ENCODE measurements around the gene RNF26. TPM values are rescaled to one million over a fixed set of nuclear protein-coding genes. Genes with fewer than 3 reads are reported as not detected.

Gene RNF26
- 2.6 and 3.8 TPM in 2 replicates for total RNA-seq
- polyA plus RNA-seq (2012) = 27.3 TPM

DNA sequence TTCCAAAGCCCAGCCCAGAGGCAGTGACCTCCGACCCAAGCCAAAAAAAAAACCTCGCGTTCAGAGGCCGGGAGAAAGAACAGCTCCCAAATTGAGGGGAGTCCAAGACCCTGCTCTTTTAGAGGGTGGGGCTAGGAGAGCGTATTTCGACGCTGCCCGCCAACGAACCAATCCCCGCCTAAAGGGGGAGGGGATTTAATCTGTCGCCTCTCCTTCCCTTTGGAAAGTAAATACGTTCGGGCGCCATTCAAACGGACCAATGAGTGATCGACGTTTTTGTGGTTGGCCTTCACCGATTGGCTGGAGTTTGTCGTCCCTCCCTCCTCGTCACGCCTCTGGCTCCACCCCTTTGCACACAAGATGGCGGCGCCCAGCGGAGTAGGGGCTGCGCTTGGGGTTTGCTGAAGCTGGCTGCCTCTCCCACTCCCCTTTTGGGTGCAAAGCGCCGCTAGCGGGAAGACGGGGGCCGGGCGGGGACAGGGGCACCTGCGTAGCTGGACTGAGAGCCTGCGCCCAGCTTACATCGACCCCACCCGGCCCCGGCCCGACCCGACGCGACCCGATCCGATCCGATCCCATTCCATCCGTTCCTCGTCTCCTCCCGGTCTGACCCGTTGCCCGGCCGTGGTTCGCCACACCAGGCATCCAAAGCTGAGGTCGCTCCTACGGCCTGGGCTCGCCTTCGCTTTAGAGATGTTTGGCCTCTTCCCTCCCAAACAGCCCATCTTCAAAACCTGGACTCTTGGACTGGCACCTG, at the start of gene RNF26:
Gene RNF26, plus strand, starts transcription at position 354 of the 757 bp plus-strand sequence. CDS start 596 bp downstream, outside the sequence.
- DNase-seq (ENCODE audit: low read depth) = peak; percentile 99

DNA sequence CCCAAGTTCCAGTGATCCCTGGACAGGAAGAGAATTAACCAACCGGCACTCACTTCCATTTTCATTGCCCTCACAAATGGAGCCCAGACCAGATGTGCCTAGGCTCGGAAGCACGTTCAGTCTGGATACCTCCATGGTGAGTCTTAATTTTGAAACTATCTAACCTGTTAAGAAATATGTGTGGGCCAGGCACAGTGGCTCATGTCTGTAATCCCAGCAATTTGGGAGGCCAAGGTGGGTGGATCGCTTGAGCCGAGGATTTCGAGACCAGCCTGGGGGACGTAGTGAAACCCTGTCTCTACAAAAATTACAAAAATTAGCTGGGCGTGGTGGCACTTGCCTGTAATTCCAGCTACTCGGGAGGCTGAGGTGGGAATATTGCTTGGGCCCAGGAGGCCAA, 48.9 kb upstream of the RNF26 start:
- no peak for DNase-seq (ENCODE audit: low read depth)

DNA sequence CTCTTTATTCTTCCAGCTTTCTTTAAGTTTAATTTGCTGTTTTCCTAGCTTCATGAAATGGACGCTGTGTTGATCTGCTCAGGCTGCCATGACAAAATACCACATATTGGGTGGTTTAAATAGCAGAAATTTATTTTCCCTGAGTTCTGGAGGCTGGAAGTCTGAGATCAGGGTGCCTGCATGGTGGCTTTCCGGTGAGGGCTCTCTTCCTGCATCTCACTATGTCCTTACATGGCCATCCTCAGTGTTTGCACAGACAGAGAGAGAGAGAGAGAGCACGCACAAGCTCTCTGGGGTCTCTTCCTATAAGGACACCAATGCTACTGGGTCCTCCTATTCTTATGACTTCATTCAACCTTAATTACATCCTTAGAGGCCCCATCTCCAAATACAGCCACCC, 46.1 kb upstream of the RNF26 start:
- no peak for DNase-seq (ENCODE audit: low read depth)

DNA sequence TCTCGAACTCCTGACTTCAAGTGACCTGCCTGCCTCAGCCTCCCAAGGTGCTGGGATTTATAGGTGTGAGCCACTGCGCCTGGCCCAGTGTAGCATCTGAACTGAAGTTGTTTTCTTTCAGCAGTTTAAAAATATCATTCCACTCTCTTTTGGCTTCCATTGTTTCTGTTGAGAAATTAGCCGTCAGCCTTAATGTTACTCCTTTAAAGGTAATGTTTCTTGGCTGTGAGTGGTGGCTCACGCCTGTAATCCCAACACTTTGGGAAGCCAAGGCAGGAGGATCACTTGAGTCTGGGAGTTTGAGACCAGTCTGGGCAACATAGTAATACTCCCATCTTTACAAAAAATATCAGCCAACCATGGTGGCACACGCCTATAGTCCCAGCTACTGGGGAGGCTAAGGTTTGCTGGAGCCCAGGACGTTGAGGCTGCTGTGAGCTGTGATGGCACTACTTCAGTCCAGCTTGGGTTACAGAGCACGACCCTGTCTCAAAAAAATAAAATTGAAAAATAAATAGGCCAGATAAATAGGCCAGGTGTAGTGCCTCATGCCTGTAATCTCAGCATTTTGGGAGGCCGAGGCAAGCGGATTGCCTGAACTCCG, 43.3 kb upstream of the RNF26 start:
- DNase-seq (ENCODE audit: low read depth) = no peak

DNA sequence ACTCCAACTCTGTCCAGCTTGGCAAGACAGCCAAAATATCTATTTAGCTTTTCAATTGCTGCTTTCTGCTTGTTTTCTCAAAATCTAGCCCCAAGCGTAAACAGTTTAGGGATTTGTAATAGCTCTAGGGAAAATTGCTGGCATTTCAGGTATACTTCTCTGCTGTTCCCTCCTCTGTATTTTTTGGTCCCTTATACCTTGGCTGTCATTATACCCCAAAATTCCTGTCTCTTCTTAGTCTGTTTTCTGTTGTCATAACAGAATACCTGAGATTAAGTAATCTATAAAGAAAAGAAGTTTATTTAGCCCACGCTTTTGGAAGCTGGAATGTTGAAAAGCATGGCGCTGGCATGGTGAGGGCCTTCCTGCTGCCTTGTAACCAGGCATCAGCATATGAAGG, 40.9 kb upstream of the RNF26 start:
- DNase-seq (ENCODE audit: low read depth) = no peak

DNA sequence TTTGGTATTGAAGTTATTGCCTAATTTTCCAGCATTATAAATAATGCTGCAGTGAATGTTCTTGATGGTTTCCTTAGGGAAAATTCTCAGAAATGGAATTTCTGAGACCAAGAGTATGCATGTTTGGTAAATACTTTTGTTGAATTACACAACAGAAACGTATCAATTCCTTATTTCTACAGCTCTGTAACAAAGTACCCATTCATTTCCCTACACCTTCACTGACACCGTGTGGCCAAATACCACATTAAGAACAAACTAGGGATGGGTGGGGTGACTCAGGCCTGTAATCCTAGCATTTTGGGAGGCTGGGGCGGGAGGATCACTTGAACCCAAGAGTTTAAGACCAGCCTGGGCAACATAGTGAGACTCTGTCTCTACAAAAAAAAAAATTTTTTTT, 39.1 kb upstream of the RNF26 start:
- DNase-seq (ENCODE audit: low read depth) = no peak

DNA sequence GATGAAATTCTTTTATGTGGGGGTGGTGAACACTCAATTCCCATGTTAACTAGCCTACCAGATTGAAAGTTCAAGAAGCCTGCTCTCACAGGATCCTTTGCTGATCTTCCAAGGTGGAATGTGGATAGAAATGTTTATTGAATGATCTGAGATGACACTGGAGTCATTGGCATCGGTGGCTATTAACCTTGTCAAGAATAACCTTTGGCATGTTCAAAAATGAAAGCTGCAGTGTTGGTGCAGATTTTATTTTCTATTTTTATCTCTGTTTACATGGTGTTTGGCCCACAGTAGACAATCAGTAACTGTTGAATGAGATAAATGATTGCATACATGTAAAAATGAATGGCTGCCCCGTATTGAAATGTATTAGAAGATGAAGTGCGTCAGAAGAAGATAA, 36.4 kb upstream of the RNF26 start:
- DNase-seq (ENCODE audit: low read depth) = peak; percentile 11

DNA sequence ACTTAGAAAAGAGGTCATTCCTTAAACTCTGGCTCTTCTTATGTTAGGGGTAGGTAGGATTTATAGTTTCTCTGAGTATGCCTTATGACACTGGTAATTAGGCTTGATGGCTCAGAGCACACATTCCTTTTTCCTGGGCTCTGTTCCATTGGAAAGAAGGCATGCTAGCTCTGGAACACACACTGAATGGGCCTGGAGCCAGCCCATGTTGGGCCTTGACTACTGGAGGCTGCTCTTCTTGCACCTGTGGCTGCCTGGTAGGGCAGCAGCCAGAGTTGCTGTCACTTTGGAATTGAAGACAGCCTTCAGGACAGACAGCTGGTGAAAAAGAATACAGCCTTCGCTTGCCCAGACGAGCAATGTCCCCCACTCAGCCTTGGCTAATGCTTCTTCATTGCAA, 35.6 kb upstream of the RNF26 start:
- DNase-seq (ENCODE audit: low read depth) = peak; percentile 97

DNA sequence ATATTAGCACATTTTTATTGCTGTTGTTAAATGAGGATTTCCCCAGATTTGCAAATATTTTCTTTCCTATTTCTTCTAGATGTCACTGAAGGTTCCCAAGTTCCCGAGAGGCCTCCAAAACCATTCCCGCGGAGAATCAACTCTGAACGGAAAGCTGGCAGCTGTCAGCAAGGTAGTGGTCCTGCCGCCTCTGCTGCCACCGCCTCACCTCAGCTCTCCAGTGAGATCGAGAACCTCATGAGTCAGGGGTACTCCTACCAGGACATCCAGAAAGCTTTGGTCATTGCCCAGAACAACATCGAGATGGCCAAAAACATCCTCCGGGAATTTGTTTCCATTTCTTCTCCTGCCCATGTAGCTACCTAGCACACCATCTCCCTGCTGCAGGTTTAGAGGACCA, 34.9 kb upstream of the RNF26 start:
- DNase-seq (ENCODE audit: low read depth) = no peak

DNA sequence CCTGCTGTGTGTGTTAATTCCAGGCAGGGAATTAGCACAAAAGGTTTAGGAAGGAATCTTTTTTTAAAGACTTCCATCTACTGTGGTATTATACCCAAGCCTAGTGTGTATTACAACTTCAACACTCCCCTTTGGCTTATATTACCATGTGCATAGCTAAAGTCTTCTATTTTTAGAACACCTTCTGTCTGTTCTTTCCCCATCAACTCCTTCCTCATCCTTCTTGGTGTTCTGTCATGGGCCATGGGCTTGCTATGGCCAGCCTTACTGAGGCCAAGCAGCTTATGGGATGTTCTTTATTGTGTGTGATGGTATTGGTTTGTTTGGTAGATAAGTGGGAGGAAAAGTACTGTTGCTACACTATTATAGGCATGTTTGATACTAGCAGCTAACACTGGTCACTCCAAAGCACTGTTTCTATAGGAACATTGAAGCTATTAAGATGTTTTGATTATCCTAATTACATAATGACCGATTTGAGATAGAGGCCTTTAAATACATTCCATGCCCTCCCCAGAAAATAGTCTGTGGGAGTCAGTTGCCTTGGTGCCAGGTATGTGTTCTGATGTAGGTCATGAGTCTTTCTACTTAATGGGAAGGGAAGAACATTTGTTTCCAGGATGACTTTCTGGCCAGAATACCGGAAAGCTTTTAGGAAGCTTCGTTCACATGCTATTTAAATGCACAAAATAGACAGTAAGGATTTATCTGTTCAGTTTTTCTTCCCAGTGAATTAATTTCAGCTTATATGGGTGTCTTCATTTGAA, 33.9 kb upstream of the RNF26 start:
- peak; percentile 26 for DNase-seq (ENCODE audit: low read depth)

DNA sequence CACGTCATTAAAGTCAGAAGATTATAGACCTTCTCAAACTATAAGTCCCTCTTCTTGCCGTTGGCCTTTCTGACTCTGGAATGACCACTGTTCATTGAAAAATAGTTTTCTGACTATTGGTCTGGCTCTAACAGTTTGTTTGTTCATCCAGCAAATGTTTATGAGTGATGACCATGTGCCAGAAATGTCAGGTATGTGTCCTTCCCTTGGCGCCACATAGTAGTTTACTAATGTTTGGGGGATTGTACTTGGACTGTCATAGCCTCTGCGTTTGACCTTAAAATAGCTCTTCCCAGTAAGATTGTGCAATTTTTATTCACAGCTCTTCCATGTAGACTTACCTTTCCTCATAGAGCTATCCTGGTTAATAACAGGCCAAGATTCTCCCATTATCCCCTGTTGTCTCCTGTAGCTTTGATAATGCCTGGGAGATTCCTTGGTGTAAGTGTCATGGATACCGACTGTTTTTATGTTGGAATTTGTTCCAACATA, 31.1 kb upstream of the RNF26 start:
- no peak for DNase-seq (ENCODE audit: low read depth)

DNA sequence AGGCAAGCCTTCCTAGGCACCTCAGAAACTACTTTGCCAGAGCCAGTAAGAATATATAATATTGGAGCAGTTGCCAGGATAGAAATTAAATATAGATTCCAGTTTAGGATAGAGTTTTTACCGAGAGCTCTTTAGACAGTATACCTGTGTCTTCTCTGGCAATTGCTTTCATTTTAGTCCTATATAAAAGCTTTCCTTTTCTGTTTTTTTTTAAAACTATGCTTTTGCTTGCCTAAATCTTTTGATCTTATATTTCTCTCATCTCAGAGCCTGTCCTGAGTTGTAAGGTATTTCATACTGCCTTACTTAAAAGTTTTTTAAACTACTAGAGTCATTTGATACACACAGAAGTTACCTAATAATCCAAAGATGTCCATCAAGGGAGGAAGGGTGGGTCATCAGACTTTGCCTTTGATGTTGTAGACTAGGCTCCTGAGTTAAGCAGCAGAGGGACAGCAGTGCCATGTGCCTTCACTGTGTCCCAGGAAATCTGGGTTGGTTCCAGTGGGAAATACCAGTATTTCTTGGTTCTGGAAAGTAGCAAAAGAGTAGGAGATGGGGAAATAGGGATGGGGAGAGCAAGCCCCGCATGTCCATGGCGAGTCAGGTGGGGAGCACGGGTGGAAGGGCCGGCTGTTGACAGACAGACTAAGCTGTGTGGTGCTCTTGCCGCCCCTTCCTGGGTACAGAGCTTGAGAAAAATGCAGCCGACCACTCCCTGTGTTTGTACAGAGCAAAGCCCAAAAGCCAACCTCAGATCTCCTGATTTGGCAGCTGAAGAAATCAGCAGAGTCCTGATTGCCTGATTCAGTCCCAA, 28.6 kb upstream of the RNF26 start:
- peak; percentile 11 for DNase-seq (ENCODE audit: low read depth)

DNA sequence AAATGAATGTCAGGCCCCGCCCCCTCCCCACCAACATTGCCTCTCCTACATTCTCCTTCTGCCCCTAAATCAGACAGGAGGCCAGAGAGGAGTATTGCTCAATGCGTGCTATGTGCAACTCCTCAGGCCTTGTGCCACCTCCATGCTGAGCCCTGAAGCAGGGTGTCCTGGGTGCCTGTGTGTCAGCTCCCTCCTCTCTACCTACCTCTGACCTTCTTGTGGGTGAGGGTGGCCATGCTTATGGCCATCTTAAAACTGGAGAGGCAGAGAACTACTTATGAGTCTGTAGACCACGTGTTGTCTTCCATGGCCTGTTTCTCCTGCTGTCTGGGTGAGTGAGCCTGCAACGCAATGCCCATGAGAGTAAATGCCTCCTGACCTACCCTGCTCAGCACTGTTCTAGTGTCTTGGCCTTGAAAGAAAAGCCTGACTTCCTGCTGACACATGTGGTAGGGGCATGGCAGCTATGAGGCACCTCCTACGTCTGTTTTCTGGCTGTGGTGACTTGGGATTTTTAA, 27.9 kb upstream of the RNF26 start:
- DNase-seq (ENCODE audit: low read depth) = peak; percentile 22

DNA sequence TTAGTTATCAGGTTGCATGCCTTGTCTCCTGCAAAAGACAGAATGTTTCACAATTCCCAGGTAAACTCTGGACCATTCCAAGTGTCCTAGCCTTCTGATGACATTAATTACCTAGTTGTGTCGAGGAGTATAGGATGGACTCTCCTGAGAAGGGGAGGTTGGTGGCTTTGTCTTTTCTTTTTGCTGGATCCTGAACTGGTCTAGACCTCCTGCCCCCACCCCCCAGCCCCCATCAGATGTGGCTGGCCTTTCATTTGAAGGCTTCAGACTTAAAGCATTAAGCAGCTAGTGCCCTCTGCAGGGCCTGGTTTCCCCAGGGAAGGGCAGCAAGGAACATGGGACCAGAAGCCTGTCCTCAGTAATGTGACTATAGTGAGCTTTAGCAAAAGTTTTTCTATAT, 27.1 kb upstream of the RNF26 start:
- peak; percentile 26 for DNase-seq (ENCODE audit: low read depth)

DNA sequence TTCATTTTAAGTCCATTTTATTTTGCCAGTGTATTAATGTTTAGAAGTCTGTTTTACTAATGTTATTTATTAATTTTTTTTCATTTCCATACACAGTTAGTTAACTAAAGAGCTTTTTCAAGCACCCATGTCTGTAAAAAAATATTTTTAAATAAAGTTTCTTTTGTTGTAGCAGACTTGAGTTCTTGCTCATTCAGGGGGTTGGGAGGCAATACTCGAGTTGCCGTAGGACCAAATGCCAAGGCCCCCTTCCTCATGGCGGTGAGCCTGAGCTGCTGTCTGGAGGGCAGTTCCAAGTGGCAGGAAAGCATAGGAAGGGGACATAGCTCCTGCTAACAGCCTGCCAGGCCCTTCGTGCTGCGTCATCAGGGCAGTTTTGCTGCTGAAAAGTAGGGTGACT, 26.4 kb upstream of the RNF26 start:
- DNase-seq (ENCODE audit: low read depth) = no peak

DNA sequence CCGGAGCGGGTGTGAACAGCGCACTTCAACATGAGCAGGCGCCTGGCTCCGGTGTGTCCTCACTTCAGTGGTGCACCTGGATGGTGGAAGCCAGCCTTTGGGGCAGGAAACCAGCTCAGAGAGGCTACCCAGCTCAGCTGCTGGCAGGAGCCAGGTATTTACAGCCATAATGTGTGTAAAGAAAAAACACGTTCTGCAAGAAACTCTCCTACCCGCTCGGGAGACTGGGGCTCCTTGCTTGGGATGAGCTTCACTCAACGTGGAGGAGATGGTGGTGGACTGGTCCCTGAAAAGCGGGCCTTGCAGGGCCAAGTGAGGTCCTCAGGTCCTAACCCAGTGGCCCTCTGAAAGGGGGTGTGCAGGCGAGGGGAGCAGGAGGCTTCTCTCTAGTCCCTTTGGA, 24.9 kb upstream of the RNF26 start:
- DNase-seq (ENCODE audit: low read depth) = no peak

DNA sequence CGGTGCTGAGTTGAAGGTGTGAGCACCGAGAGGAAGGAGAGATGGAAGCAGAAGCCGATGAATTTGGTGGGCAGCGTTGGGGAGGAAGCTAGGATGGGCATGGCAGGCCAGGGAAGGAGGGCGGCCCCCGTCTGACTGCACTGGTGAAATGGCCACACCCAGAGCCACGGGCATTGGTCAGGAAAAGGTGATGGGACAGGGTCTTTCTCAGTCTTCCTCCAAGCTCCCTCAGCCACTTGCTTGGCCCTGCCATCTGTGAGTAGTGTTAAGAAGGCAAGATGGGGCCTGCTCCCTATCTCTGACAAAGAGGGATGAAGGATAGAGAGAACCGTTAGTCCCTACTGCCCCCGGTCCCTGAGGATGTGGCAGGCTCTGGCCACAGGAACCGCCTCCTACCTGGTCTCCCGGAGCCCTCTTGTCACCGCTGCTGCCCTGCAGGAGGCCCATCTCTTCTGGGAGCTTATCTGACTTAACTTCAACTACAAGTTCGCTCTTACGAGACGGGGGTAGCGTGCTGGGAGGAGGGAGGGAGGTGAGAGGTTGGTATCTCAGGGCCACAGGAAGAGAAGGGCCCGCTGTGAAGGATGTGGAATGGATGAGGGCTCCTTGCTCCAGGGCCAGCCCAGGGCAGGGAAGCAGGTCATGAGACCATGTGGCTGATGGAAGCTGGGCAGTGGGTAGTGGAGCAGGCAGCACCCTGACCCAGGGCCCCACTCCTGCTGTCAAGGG, 24.2 kb upstream of the RNF26 start:
- no peak for DNase-seq (ENCODE audit: low read depth)

DNA sequence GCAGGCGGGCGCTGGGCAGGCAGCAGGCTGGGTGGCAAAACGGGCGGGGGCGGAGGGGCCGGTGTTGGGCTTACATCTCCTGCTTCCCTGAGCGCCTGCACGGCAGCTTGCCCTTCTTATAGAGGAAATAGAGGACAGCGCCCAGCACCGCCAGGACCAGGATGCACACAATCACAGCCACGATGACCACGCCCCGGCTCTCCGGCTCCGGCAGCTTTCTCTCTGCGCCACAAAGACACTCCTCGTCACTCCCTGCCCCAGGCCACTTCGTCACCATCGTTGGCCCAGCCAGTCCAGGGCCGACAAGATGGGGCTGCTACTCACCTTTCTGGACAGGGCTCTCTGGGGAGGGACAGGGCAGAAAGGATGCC, 23.7 kb upstream of the RNF26 start:
- DNase-seq (ENCODE audit: low read depth) = no peak

DNA sequence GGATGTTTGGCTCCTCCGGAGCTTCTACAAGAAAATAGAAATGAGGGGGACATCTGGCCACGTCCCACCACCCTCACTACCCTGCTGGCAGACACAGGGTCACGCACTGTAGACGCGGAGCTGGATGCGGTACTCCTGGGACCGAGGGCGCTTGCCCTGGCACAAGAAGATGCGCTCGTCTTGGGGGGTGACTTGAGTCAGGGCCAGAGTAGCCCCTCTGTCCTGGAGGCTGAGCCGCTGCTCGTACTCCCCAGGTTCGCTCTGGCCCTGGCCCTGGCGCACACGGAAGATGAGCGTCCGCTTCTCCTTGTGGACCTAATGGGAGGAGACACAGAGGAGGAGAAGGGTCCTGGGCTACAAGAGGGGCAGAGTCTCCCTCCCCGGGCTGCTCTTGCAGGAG, 19.6 kb upstream of the RNF26 start:
- no peak for DNase-seq (ENCODE audit: low read depth)
